C4-2B (cell line): ENCODE data around the gene CFAP46.

ENCODE experiments used
- H3K27ac ChIP-seq: fragments of 450-650 bp; 2 replicates; pipeline ENCODE4 v1.5.1; 2017
- ZFX ChIP-seq: fragments of 450-650 bp; IDR thresholded peaks from 2 replicates; pipeline ENCODE4 v1.6.1; 2017
- TF ChIP-seq, protein P1 (sequence below): fragments of 450-650 bp; conservative IDR thresholded peaks from 2 replicates; pipeline ENCODE4 v1.5.1; 2017; ENCODE audit warnings: mild to moderate bottlenecking

CFAP46 gene

DNA sequence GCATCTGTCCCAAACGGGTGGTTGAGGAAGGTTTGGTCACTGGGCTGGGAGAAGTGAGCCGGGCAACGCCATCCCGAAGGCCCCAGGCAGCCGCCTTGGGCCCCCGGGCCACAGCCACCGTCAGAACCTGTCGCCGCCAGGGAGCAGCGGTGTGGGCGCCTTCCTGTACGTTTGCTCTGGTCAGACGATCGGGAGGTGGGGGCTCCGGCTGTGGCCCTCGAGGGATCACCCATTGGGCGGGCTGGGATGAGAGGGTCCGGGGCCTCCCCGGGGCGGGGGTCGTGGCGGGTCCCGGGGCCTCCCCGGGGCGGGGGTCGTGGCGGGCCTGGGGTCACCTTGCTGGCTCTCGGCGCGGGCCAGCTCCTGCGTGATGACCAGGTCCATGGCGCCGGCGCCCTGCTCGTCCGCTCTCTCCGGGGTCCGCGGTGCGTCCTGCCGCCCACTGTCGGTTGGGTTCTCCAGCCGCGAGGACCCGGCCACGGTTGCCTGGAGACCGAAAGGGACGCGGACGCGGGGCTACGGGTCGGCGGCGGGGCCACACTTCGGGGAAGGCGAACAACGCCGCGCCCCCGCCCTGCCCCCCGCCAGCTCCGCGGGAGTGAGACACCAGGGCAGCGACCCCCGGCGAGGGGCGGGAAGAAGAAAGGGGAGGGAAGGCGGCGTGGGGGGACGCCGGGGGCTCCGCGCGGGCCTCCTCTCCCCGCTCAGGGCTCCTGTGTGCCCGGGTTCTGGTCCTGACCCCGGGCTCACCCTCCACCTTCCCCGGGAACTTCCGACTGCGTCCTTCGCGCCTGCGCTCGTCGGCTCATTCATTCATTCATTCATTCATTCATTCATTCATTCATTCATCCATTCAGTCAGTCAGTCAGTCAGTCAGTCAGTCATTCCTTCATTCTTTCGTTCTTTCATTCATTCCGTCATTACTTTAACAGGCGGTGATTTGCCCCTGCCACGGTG is at the start of gene CFAP46:
Gene CFAP46, minus strand, starts transcription at position 470 of the 957 bp plus-strand sequence. Its CDS starts 86 bp downstream, at position 384.
- H3K27ac ChIP-seq = no peak within 1 kb of the TSS
- TF ChIP-seq, protein P1, sequence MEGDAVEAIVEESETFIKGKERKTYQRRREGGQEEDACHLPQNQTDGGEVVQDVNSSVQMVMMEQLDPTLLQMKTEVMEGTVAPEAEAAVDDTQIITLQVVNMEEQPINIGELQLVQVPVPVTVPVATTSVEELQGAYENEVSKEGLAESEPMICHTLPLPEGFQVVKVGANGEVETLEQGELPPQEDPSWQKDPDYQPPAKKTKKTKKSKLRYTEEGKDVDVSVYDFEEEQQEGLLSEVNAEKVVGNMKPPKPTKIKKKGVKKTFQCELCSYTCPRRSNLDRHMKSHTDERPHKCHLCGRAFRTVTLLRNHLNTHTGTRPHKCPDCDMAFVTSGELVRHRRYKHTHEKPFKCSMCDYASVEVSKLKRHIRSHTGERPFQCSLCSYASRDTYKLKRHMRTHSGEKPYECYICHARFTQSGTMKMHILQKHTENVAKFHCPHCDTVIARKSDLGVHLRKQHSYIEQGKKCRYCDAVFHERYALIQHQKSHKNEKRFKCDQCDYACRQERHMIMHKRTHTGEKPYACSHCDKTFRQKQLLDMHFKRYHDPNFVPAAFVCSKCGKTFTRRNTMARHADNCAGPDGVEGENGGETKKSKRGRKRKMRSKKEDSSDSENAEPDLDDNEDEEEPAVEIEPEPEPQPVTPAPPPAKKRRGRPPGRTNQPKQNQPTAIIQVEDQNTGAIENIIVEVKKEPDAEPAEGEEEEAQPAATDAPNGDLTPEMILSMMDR = no peak
- TF ChIP-seq ZFX = no peak

DNA sequence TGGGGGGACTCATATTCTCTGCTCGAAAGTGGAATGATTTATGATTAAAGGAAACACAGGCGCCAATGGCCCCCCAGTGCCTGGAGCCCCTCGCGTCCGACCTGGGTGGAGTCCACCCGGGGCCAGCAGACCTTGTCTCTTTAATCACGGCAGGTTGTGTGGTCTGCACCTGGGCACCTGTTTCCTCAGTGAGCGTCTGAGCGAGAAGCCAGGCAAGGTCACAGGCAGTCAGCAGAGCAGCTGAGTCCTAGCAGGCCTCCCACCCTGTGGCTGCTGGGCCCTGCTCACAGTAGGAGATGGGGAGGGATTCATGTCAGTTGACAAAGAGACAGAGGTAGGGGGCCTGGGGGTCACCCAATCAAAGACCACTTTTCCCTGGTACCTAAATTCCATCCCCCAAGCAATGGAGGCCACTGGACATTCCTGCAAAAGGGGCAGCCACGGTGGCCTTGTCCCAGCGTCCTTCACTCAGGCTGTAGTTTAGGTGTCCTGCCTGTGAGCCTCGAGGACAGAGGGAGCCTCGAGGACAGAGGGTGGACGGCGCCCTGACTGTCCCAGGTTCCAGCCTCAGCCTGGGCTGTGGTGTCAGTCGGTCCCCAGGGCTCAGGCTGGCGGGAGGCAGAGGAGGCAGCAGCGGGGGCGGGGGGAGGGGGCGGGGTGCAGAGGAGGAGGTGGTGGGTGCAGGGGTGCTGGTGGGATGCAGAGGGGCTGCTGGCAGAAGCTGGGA is 49.5 kb upstream of the CFAP46 start:
- no peak overlapping the region for H3K27ac ChIP-seq
- TF ChIP-seq ZFX = no peak
- TF ChIP-seq, protein P1 = no peak

DNA sequence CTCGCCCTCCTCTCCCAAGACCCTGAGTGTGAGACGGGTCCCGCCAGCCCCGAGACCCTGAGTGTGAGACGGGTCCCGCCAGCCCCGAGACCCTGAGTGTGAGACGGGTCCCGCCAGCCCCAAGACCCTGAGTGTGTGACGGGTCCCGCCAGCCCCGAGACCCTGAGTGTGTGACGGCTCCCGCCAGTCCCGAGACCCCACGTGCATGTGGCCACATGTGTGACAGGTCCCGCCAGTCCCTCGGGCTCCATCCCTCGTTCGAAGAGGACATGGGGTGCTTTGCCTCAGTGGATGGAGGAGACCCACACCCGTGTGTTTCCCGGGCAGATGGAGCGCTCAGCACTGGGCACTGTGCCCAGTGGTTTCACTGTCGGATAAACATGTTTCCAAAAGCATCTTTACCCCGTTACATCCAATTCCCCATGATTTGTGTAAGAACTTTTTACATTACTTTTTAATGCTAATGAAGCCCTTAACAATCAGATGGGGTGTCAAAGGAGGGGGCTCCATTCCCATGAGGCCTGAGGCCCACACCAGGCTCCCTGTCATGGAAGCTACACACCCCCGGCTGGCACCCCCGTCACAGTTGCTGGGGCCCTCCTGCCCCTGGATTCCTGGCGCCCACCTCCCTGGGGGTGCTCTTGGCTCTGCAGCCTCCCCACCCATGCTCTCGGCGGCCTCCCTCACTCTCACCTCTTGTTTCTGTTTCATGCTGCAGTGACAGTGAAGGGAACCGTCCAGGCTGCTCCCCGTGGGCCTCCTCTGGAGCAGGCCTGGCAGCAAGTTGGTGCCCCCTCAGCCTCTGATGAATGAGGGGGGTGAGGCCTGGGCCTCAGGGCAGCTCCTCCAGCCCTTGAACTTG is 48.5 kb upstream of the CFAP46 start:
- no peak overlapping the region for H3K27ac ChIP-seq
- TF ChIP-seq, protein P1 = no peak
- TF ChIP-seq ZFX = no peak

DNA sequence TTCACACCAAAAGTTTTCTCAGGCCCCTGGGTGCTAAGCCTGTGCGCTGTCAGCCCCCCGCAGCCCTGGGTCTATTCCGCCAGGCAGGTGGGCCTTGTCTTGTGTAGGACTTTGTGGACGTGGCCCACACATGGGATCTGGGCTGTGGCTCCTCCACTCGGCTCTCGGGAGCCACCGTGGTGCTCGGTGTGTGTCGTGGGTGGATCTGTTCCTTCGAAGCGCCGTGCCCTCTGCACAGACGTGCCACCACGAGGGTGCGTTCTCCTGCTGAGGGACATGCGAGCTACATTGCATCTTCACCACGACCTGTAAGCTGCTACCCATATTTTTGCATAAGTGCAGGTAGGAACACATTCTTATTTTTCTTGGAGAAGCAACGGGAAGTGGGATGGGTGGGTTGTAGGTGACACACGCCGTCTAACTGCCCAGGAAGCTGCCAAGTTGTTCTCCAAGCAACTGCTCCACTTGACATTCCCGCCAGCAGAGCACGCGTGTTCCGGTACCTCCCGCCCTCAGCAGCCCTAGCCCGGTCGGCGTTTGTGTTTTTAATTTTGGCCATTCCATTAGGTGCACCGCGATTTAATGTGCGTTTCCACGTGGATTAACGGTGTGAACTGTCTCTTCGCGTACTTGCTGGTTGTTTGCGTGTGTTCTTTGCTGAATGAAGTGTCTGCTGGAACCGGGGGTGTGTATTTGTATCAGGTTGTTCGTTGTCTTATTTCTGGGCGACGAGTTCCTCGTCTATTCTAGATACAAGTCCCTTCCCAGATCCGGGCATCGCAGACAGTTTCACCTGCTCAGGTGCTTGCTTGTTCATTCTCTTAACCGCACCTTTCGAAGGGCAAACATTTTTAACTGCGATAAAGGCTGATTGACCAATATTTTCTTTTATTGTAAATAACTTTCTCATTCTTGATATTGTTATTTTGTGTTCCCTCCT is 47.4 kb upstream of the CFAP46 start:
- no peak for TF ChIP-seq ZFX
- TF ChIP-seq, protein P1 = no peak
- no peak overlapping the region for H3K27ac ChIP-seq

DNA sequence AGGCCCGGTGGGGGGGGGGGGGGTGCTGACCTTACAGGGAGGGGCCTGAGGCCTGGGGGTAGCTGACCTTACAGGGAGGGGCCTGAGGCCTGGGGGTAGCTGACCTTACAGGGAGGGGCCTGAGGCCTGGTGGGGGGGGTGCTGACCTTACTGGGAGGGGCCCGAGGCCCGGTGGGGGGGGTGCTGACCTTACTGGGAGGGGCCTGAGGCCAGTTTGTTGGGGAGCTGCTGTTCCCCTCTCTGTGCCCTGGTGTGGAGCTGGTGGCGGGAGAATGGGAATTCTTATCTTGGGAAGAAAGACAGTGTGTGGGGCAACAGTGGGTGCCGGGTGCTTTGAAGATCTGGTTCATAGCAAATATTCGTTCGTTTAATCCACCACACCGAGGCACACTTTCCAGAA is 46.6 kb upstream of the CFAP46 start:
- no peak overlapping the region for H3K27ac ChIP-seq
- TF ChIP-seq, protein P1 = no peak
- no peak for TF ChIP-seq ZFX
